Measurements from ENCODE around the gene HOXA11. TPM values are rescaled to one million over a fixed set of nuclear protein-coding genes. Genes with fewer than 3 reads are reported as not detected.
A peak's percentile ranks its signal among the peaks of the same experiment; 100 is the strongest.

Gene HOXA11
- total RNA-seq, 1 donor from 2014 or later: not detected

DNA sequence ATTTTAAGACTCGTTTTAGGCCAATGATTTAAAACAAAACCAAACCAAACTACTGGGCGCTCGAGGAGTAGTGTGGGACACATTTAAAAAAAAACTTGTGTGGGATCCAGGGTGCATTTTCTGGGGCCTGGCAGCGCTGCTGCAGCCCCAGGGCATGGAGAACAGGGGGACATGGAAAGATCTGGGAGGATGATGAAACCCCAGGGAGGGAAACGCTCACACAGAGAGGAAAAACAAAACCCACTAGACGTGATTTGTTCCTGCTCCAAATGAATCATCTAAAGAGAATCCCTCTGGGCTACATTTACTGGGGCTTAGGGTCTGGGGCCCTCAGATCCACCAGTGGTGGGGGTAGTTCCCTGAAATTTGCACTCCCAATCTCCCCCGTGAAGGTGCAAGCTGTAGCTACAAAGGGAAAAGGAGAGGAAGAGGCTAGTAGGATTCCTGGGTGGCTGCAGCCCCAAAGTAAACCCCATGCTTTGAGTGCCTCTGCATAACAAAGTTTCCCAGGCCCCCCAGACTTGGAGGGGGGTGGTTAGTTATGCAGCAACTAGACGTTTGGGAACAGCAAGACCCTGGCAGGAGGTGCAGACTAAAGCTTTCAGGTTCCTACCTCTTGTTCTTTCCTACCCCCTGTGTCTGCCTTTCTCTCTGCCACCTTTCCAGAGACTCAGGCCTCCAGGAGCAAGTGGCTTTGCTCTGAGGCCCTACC lies 29.4 kb upstream of the HOXA11 start:
- Mint-ChIP-seq H3K27me3 (ENCODE audit: unreplicated experiment) (peaks cover 29% of the 10 kb centered on the region), H3K36me3 (ENCODE audit: low read depth, unreplicated experiment) (no peaks in the 10 kb centered on the region), H3K9me3 (ENCODE audit: unreplicated experiment) (no peaks in the 10 kb centered on the region), H3K27ac (ENCODE audit: unreplicated experiment) (no peak overlapping the region), H3K4me3 (ENCODE audit: unreplicated experiment) (peak overlapping the region; percentile 56), H3K4me1 (ENCODE audit: unreplicated experiment) (peaks cover 6% of the 10 kb centered on the region)
- no peak for DNase-seq (ENCODE audit: low spot score)
- TF ChIP-seq, protein P1, sequence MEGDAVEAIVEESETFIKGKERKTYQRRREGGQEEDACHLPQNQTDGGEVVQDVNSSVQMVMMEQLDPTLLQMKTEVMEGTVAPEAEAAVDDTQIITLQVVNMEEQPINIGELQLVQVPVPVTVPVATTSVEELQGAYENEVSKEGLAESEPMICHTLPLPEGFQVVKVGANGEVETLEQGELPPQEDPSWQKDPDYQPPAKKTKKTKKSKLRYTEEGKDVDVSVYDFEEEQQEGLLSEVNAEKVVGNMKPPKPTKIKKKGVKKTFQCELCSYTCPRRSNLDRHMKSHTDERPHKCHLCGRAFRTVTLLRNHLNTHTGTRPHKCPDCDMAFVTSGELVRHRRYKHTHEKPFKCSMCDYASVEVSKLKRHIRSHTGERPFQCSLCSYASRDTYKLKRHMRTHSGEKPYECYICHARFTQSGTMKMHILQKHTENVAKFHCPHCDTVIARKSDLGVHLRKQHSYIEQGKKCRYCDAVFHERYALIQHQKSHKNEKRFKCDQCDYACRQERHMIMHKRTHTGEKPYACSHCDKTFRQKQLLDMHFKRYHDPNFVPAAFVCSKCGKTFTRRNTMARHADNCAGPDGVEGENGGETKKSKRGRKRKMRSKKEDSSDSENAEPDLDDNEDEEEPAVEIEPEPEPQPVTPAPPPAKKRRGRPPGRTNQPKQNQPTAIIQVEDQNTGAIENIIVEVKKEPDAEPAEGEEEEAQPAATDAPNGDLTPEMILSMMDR (IDR thresholded peaks at IDR 0.05; ENCODE audit: unreplicated experiment): no peak

DNA sequence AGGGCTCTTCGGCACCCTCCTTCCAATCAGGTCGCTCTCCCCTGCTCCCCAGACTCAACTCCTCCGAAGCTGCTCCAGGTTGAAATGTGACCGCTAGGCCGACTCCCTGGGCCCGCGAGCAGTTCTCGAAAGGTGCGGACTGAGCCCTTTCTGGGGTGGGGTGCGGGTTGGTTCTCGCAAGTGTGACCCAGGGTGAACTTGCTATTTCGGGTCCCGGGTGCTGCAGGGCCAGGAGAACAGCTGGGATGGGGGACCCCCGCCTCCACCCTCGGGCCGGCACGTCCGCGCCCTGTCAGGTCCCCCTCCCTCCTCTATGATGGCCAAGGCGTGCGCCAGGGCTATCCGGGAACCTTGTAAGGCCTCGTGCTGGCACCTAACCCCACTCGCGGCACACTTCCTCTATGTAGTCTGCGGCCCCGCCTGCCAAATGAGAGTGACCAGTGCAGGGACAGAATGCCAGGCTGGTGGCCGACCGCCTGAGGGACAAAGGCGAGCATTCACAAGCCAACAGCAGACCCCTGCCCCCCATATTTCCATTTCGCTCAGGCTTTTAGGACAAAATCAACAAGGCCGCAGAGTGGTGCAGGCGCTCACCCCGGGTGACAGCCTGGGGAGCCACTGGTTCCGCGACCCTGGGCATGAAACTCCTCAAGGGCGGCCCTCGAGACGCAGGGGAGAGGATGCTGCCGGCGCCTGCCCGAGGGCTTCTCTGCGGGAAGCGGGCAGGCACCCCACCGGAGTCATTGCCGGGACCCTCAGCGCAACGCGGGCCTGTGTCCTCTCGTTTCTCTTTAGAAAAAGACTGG lies 28.6 kb upstream of the HOXA11 start:
- TF ChIP-seq, protein P1 (IDR thresholded peaks at IDR 0.05; ENCODE audit: unreplicated experiment): no peak
- Mint-ChIP-seq H3K9me3 (ENCODE audit: unreplicated experiment) (no peaks in the 10 kb centered on the region), H3K36me3 (ENCODE audit: low read depth, unreplicated experiment) (no peaks in the 10 kb centered on the region), H3K27me3 (ENCODE audit: unreplicated experiment) (peaks cover 32% of the 10 kb centered on the region), H3K4me1 (ENCODE audit: unreplicated experiment) (peaks cover 6% of the 10 kb centered on the region), H3K4me3 (ENCODE audit: unreplicated experiment) (no peak overlapping the region), H3K27ac (ENCODE audit: unreplicated experiment) (no peak overlapping the region)
- DNase-seq (ENCODE audit: low spot score): no peak

DNA sequence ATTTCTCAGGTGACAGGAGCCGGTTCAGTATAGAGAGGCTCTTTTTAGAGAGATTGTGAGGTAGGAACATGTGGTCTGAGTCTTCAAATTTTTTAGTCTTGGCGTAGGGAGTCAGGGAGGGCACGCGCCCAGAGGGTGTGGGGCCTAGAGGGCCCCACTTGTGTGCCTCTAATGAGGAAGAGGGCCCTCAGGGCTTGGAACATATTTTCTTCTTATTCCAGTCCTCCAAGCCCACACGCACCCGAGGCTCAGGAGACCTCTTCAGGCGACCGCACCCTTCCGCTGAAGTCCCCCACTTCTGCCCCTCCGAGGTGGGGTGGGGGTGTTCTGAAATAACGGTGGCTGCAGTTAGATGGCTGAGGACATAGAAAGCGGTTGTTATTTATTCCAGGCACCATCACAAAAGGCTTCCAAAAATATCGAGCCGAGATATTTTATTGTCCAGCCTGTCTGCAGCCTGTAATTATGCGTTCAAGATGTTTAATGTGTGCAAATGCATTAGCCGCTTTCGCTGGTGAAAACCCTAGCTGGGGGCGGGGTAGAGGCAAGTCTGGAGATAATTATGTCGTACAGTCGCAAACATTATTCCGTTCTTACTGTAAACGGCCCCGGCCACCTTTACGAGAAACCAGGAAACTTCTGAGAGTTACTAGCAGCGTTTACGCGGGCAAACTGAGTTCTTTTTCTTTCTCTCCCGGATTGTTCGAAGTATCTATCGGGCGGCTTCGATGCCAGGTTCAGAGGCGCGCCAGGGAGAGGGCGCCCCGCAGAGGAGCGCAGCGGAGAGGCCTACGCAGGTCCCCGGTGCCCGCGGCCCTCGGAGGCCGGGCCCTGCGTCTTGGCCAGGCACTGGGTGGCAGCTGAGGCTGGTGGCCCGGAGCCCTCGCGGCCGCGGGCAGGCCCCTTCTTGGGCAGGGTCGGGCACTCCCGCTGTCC lies 27.7 kb upstream of the HOXA11 start:
- no peak for DNase-seq (ENCODE audit: low spot score)
- TF ChIP-seq, protein P1 (IDR thresholded peaks at IDR 0.05; ENCODE audit: unreplicated experiment): no peak
- Mint-ChIP-seq H3K27ac (ENCODE audit: unreplicated experiment) (no peak overlapping the region), H3K36me3 (ENCODE audit: low read depth, unreplicated experiment) (no peaks in the 10 kb centered on the region), H3K4me1 (ENCODE audit: unreplicated experiment) (peaks cover 6% of the 10 kb centered on the region), H3K4me3 (ENCODE audit: unreplicated experiment) (no peak overlapping the region), H3K27me3 (ENCODE audit: unreplicated experiment) (peaks cover 32% of the 10 kb centered on the region), H3K9me3 (ENCODE audit: unreplicated experiment) (no peaks in the 10 kb centered on the region)

DNA sequence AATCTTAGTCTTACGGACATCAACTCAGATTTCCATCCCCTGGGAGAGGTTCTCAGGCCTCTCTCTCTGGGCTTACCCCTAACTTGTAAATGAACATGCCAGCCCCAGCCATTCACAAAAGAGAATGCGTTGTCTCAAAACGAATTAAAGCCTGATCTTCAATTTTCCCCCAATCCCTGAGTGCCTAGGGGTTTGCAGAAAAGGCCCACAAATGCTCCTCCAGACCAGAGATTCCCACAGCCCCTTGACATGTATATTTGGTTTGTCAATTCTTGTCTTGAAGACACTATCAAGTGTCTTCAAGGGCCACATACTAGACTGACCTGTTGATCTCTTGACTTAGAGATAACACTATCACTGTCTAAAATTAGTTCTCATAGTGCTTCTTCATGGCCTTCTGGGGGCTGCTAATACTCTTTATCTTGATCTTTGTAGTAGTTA lies 26.8 kb upstream of the HOXA11 start:
- peaks cover 32% of the 10 kb centered on the region for H3K27me3 Mint-ChIP-seq (ENCODE audit: unreplicated experiment)
- H3K4me1 Mint-ChIP-seq (ENCODE audit: unreplicated experiment): peaks cover 6% of the 10 kb centered on the region
- TF ChIP-seq, protein P1 (IDR thresholded peaks at IDR 0.05; ENCODE audit: unreplicated experiment): no peak
- no peak overlapping the region for H3K27ac Mint-ChIP-seq (ENCODE audit: unreplicated experiment)
- DNase-seq (ENCODE audit: low spot score): no peak
- no peak overlapping the region for H3K4me3 Mint-ChIP-seq (ENCODE audit: unreplicated experiment)
- H3K9me3 Mint-ChIP-seq (ENCODE audit: unreplicated experiment): no peaks in the 10 kb centered on the region
- H3K36me3 Mint-ChIP-seq (ENCODE audit: low read depth, unreplicated experiment): no peaks in the 10 kb centered on the region
